Cardiac septum (tissue), 1 donor: ENCODE data around the gene STK32B. TPM values are rescaled to one million over a fixed set of nuclear protein-coding genes. Genes with fewer than 3 reads are reported as not detected.
"Not testable (repeated sequence)": the region's sequence is repeated elsewhere in the genome, so short reads cannot be mapped to it uniquely, and the experiment has no call there.

Experiments used
- DNase-seq: peaks from one replicate; pipeline ENCODE4 v3.0.0-alpha.2; 2020; ENCODE audit warnings: low spot score
- intact Hi-C: fragments of 100-400 bp; cut with DNase I; formaldehyde crosslinking; loops from one replicate; pipeline ENCODE4 v1.14.0; 2022
- total RNA-seq: library from RNA; stranded (reverse); fragmentation: NEBNext Ultra II Directional; extraction: Animal tissue kit (Norgen Biotek cat#: 25700); gene quantifications from one replicate; pipeline ENCODE4 v1.2.1, GENCODE V29; 2021
- donor health status: DM: no; HTN: no; CAD: no.

The STK32B gene
- total RNA-seq, 1 donor from 2014 or later = 0.22 TPM

DNA sequence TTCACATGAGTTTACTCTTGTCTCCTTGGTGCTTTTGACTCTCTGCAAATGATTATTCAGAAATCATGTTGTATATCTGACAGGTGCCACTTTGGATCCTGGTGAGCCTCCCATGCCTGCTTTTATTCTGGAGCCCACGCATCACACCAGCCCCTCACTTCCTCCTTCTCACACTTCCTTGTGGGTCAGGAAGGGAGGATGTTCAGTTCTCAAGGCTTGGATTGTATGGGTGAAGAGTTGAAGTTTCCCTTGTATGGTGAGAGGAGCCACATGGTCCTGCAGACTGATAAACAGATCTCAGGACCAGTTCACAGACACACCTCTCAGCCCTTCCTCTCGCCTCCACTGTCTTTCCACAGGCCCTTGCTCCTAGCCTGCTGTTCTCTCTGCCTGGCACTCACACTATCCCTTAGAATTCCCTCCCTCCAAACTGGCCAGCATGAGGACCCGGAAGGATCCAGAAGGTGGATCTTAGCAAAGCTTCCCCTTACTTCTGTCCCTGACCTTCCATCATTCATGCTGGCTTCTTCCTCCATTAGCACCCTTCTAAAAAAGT, 92.1 kb downstream of the STK32B start:
- DNase-seq = no peak
- intact Hi-C loops = loop anchor here (10.0 kb wide), 1 partner anchor 149 kb away; no protein-coding TSS in a partner anchor

DNA sequence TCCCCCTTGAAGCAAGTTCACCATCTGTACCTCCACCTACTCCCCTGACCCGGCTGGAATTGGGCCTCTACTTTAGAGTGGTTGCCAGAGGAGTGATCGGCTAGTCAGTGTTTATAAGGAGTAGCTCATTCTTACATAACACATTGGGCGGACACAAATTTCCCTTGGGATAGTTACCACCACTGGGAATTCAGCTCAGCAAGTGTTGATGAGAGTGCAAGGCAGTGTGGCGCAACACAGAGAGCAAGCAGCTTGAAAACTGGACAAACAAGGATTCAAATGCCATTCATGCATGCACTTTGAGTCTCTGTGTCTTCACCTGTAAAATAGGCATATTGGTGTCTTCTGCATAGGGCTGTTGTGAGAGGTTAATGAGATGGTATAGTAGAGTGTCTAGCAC, 92.7 kb downstream of the STK32B start:
- DNase-seq = no peak
- intact Hi-C loops = loop anchor here (10.0 kb wide), 1 partner anchor 149 kb away; no protein-coding TSS in a partner anchor

DNA sequence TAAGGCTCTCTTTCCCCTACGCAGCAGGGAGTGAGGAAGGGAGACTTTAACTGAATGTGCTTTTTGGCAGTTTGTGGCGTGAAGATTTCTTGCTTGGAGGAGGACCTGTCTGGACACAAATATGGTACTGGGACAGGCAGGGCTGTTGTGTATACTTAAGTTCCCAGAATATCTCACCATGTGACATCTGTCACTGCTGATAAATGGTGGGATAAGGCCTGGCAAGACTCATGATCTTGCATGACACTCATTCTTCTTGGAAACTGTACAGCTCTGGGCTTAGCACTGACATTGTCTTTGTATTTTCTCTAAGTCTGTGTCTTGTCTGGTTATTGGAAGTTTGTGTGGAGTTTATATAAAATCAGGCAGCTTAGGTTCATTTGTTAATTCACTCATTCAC, 93.1 kb downstream of the STK32B start:
- intact Hi-C loops = loop anchor here (10.0 kb wide), 1 partner anchor 150 kb away; no protein-coding TSS in a partner anchor
- no peak for DNase-seq

DNA sequence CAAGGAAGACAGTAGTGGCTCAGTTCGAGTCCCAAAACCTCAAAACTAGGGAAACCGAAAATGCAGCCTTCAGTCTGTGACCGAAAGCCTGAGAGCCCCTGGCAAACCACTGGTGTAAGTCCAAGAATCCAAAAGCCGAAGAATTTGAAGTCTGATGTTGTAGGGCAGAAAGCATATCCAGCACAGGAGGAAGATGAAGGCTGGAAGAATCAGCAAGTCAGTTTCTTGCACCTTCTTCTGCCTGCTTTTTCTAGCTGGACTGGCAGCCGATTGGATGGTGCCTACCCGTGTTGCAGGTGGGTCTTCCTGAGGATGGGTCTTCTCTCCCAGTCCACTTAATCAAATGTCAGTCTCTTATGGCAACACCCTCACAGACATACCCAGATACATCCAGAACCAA, 95.0 kb downstream of the STK32B start:
- no peak for DNase-seq
- intact Hi-C loops = loop anchor here (10.0 kb wide), 1 partner anchor 151 kb away; no protein-coding TSS in a partner anchor

GRCh38 chr4:5152521-5152920, 101.2 kb downstream of the STK32B start:
- DNase-seq = no peak
- intact Hi-C loops = no loop called here

DNA sequence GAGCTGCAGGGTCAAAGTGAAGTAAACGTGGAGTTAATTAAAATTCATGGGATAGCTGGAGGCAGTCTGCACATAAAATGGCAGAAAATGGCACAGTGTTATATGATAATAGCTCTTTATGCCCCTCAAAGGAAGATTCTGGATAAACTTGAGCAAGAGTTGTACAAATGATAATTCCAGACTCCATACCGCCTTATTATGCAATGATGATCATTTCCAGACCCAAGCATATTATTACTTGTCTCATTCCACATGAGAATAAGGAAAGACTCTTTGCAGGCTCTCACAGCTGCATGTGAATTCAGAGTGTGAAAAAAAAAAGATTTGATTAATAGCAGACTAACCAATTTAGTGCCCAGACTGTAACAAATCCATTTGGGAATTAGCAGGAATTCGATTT, 105.4 kb downstream of the STK32B start:
- intact Hi-C loops = no loop called here
- no peak for DNase-seq

DNA sequence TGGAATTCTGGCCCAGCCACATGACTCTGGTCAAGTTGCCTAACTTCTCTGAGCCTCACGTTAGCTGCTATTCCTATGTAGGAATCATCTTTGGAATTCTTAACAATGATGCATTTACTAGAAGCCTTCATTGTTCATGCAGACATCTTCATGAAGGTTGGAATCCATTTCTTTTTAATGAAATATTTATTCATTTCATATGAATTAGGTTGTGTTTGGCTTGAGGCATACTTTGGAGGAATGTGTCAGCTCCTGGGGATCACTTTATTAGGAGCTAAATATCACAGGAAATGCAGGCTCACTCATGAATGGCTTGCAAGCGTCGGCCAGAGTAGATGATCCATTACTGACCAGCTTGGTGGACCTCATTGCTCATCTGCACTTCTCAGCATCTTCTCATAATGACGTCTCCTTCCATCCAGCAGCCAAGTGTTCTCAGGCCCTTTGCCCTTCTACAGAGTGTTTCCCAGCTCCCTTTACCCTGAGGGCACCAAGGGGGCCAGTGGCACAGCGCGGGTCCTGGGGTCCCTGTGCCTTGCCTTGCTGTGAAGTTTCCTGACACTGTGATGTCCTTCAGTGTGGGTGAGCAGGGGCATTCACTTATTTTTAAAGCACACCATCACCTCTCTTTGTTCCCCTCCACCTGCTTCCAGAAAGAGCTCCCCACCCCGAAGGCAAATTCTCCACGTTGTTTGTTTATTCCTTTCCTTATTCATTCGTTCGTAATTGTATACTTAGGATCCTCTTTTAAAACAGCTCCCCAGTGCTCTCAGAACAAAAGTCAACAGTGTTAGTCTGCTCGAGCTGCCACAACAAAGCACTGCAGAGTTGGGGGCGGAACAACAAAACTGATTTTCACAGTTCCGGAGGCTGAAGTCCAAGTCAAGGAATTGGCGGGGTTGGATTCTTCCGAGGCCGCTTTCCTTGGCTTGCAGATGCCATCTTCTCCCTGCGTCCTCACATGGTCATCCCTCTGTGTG, 106.8 kb downstream of the STK32B start:
- intact Hi-C loops = no loop called here
- no peak for DNase-seq

- intact Hi-C loops = no loop called here
- no peak for DNase-seq
These were observed 107.5 kb downstream of the STK32B start for GRCh38 chr4:5158825-5159224.

- intact Hi-C loops = no loop called here
- no peak for DNase-seq
These were observed 109.4 kb downstream of the STK32B start for GRCh38 chr4:5160668-5161067.

DNA sequence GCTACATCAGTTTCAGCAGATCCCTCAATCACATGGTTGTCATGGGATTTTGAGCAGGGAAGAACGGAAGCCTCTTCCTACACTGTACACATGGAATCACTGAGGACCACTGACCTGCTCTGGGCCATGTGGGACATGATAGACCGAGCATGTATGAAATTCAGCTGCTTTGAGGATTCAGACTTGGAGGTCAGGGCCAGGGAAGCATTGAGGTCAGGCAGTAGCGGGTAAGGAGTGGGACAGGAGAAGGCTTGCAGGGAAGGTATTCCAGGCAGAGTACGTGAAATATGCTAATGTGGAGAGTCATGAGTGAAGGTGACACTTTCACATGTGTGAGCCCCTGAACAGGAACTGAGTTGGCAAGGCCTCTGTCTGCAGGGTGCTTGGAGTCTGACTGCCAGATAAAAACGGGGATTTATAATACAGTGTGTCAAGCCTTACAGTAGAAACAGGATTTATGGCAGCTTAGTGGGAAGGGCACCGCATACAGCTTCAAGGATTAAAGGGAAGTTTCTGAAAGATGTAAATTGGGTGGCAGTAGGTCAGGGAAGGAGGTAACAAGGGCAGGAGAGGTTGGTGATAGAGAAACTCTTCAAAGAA, 111.7 kb downstream of the STK32B start:
- intact Hi-C loops = no loop called here
- DNase-seq = no peak

GRCh38 chr4:5164221-5164912, 113.1 kb downstream of the STK32B start:
- DNase-seq = no peak
- intact Hi-C loops = no loop called here

GRCh38 chr4:5165420-5166369, 114.4 kb downstream of the STK32B start:
- DNase-seq = no peak
- intact Hi-C loops = no loop called here

DNA sequence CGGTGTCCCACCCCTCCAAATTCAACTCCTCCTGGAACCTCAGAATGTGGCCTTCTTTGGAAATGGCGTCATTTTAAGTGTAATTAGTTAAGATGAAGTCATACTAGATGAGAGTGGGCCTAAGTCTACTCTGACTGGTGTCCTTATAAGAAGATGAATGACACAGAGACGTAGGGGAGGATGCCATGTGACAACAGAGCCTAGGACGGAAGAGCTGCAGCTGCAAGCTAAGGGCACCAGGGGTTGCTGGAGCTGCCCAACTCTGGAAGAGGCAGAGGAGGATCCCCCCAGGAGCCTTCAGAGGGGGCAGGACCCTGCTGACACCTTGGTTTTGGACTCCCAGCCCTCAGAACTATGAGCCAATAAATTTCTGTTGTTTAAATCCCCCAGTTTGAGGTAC, 115.1 kb downstream of the STK32B start:
- intact Hi-C loops = no loop called here
- no peak for DNase-seq

GRCh38 chr4:5168891-5169290, 117.6 kb downstream of the STK32B start:
- DNase-seq = no peak
- intact Hi-C loops = no loop called here

GRCh38 chr4:5175836-5176235, 124.6 kb downstream of the STK32B start:
- DNase-seq, intact Hi-C loops: not testable (repeated sequence)

- intact Hi-C loops = no loop called here
- no peak for DNase-seq
These were observed 133.3 kb downstream of the STK32B start for GRCh38 chr4:5184606-5185005.

DNA sequence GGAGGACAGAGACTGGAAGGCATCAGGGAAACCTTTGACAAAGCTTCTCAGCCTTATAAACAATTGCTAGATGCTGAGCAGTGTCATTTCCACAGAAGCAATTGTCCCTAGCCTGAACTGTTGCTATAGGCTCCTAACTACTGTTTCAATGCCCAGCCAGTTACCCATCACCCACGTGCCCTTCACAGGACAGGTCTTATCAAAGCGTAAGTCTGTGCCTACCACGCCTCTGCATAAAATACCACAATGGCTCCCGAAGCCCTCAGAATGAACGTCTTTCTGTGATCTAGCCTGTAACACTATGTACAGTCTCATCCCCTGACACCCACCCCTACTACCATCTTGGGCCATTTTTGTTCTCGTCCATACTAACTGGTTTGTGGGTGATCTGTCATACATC, 134.3 kb downstream of the STK32B start:
- intact Hi-C loops = no loop called here
- no peak for DNase-seq

- DNase-seq = no peak
- intact Hi-C loops = no loop called here
These were observed 135.2 kb downstream of the STK32B start for GRCh38 chr4:5186271-5187064.
